Measurements from ENCODE around the gene CDYL2.

CDYL2 gene

DNA sequence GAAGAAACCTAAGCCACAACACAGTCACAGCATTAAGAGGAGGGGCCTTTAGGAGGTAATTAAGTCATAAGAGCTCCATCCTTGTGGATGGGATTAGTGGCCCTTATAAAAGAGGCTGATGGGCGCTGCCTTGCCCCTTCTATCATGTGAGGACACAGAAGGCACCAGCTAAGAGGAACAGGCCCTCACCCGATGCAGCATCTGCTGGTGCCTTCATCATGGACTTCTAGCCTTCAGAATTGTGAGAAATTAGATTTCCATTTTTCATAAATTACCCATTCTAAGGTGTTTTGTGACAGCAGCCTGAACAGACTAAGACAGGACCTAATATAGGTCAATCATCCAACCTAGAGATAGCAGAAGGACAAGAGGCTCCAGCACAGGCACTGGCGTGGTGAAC, 120.8 kb downstream of the CDYL2 start:
- Histone ChIP-seq H3K9me3 (ENCODE audit: insufficient read depth, low read depth, low read length) (peaks cover 3% of the 10 kb centered on the region), H3K4me3 (ENCODE audit: low read depth, low read length) (no peak overlapping the region), H2BK12ac (ENCODE audit: low read length) (no peak overlapping the region), H3K23ac (ENCODE audit: low read length) (no peak overlapping the region), H2AFZ (ENCODE audit: insufficient read depth, low read length, poor library complexity) (no peak overlapping the region), H3K4ac (ENCODE audit: low read depth, low read length) (no peak overlapping the region), H3K79me1 (ENCODE audit: low read length) (no peaks in the 10 kb centered on the region), H2AK5ac (ENCODE audit: low read length) (no peak overlapping the region), H2BK5ac (ENCODE audit: low read depth, low read length, poor library complexity) (no peak overlapping the region), H3K4me2 (ENCODE audit: low read length) (no peak overlapping the region), H4K12ac (ENCODE audit: low read depth, low read length) (no peak overlapping the region), H3K27ac (ENCODE audit: low read depth, low read length) (no peak overlapping the region), H3K9ac (ENCODE audit: low read length) (no peak overlapping the region), H3K79me2 (ENCODE audit: control insufficient read depth, insufficient read depth, low read length, poor library complexity) (no peaks in the 10 kb centered on the region), H3K18ac (ENCODE audit: low read length) (no peak overlapping the region), H4K91ac (ENCODE audit: low read depth, low read length) (no peak overlapping the region), H3K27me3 (ENCODE audit: insufficient read depth, low read length) (no peaks in the 10 kb centered on the region), H3K36me3 (ENCODE audit: control insufficient read depth in 1 of 2, insufficient read depth in 2 of 2, low read length in 2 of 2) (no peaks in the 10 kb centered on the region), H4K8ac (ENCODE audit: low read depth, low read length) (no peak overlapping the region), H2BK120ac (ENCODE audit: insufficient read depth, low read length, poor library complexity) (no peak overlapping the region), H3K4me1 (ENCODE audit: control insufficient read depth in 1 of 2, insufficient read depth in 2 of 2, low read length in 2 of 2) (no peaks in the 10 kb centered on the region), H3K14ac (ENCODE audit: low read length) (no peak overlapping the region)
- DNase-seq = no peak
- no CpG with 5 or more reads among the region's 3 CpGs for WGBS (ENCODE audit: extremely low coverage, insufficient coverage, insufficient read length)

DNA sequence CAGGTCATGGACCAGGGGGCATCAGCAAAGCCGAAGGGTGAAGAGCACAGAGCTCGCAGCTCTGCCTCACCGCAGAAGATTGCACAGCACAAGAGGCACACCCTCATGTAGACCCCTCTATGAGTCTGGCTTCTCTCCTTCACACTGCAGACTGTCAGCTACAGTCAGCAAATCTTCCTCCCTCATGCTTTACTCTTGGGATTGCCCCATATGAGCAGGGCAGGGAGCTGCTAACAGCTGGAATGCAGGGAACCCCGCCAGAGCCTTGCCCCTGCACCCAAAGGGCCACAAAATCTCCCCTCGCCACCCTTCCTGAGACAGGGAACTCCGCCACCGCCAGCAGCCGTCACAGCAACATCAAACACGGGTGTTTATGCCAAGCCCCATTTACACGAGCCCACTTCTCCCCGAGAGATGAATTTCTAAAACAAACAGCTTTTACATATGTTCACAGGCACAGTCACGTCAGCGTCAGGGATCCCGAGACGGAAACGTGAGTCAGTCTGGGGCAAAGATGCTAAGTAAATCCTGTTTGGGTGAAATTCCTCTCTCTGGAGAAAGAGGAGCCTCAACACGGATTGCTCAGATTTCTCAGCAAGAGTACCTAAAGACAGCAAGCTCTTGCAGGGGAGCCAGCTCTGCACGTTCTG, 121.9 kb downstream of the CDYL2 start:
- Histone ChIP-seq H3K36me3 (ENCODE audit: control insufficient read depth in 1 of 2, insufficient read depth in 2 of 2, low read length in 2 of 2) (no peaks in the 10 kb centered on the region), H3K79me2 (ENCODE audit: control insufficient read depth, insufficient read depth, low read length, poor library complexity) (no peaks in the 10 kb centered on the region), H3K18ac (ENCODE audit: low read length) (no peak overlapping the region), H2AFZ (ENCODE audit: insufficient read depth, low read length, poor library complexity) (no peak overlapping the region), H3K4me2 (ENCODE audit: low read length) (no peak overlapping the region), H3K79me1 (ENCODE audit: low read length) (no peaks in the 10 kb centered on the region), H3K4me1 (ENCODE audit: control insufficient read depth in 1 of 2, insufficient read depth in 2 of 2, low read length in 2 of 2) (no peaks in the 10 kb centered on the region), H4K8ac (ENCODE audit: low read depth, low read length) (no peak overlapping the region), H3K27ac (ENCODE audit: low read depth, low read length) (no peak overlapping the region), H3K4ac (ENCODE audit: low read depth, low read length) (no peak overlapping the region), H3K14ac (ENCODE audit: low read length) (no peak overlapping the region), H3K27me3 (ENCODE audit: insufficient read depth, low read length) (no peaks in the 10 kb centered on the region), H3K9me3 (ENCODE audit: insufficient read depth, low read depth, low read length) (peaks cover 3% of the 10 kb centered on the region), H2AK5ac (ENCODE audit: low read length) (no peak overlapping the region), H4K91ac (ENCODE audit: low read depth, low read length) (no peak overlapping the region), H2BK12ac (ENCODE audit: low read length) (no peak overlapping the region), H2BK120ac (ENCODE audit: insufficient read depth, low read length, poor library complexity) (no peak overlapping the region), H3K23ac (ENCODE audit: low read length) (no peak overlapping the region), H2BK5ac (ENCODE audit: low read depth, low read length, poor library complexity) (no peak overlapping the region), H4K12ac (ENCODE audit: low read depth, low read length) (no peak overlapping the region), H3K4me3 (ENCODE audit: low read depth, low read length) (no peak overlapping the region), H3K9ac (ENCODE audit: low read length) (no peak overlapping the region)
- no peak for DNase-seq
- WGBS (ENCODE audit: extremely low coverage, insufficient coverage, insufficient read length) = no CpG with 5 or more reads among the region's 18 CpGs

DNA sequence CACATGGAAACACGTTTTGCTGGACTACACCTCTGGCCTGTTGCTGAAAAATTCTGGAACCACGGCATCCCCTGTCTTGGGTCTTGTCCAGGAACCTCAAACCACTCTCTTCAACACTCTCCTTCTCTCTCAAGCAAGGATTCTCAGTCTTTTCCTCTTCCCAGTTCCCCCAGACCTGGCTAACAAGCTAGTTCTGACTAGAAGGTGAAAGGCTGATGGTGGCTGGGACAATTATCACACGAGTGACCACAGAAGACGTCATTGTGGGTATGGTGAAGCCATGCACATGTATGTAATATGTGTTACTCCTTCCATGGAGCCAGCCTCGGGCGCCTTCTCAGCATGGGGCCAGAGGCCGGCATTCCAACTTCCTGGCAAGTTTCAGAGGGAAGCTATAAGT, 123.0 kb downstream of the CDYL2 start:
- H3K18ac ChIP-seq (ENCODE audit: low read length) = no peak overlapping the region
- no peak overlapping the region for H3K27ac ChIP-seq (ENCODE audit: low read depth, low read length)

DNA sequence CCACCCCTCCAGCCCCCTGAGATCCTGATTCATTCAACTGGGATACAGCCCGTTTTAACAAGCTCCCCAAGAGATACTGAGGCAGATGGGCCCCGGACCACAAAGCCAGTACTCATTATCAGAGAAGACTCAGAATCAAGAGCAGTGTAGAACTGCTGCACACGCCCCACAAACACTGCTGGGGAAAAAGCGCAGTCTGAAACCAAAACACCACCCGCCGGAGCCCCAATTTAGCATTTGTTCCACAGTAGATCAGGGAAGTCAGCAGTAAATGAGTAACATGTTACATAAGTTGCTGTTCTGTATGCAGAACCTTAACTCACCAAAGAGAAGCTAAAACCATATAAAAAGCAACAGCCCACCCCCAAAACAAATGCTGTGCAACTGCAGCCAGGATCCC, 123.6 kb downstream of the CDYL2 start:
- Histone ChIP-seq H2BK12ac (ENCODE audit: low read length) (no peak overlapping the region), H3K4ac (ENCODE audit: low read depth, low read length) (no peak overlapping the region), H3K23ac (ENCODE audit: low read length) (no peak overlapping the region)

More for the DNA sequence above, 123.0 kb downstream of the CDYL2 start:
- Histone ChIP-seq H3K4me1 (ENCODE audit: control insufficient read depth in 1 of 2, insufficient read depth in 2 of 2, low read length in 2 of 2) (no peaks in the 10 kb centered on the region), H2BK120ac (ENCODE audit: insufficient read depth, low read length, poor library complexity) (no peak overlapping the region), H3K36me3 (ENCODE audit: control insufficient read depth in 1 of 2, insufficient read depth in 2 of 2, low read length in 2 of 2) (no peaks in the 10 kb centered on the region), H2BK5ac (ENCODE audit: low read depth, low read length, poor library complexity) (no peak overlapping the region), H4K8ac (ENCODE audit: low read depth, low read length) (no peak overlapping the region), H3K14ac (ENCODE audit: low read length) (no peak overlapping the region), H3K4me3 (ENCODE audit: low read depth, low read length) (no peak overlapping the region), H3K79me1 (ENCODE audit: low read length) (no peaks in the 10 kb centered on the region), H3K27me3 (ENCODE audit: insufficient read depth, low read length) (no peaks in the 10 kb centered on the region), H3K9me3 (ENCODE audit: insufficient read depth, low read depth, low read length) (peaks cover 3% of the 10 kb centered on the region), H4K91ac (ENCODE audit: low read depth, low read length) (no peak overlapping the region), H3K23ac (ENCODE audit: low read length) (no peak overlapping the region), H3K4me2 (ENCODE audit: low read length) (no peak overlapping the region), H2AFZ (ENCODE audit: insufficient read depth, low read length, poor library complexity) (no peak overlapping the region), H2BK12ac (ENCODE audit: low read length) (no peak overlapping the region), H2AK5ac (ENCODE audit: low read length) (no peak overlapping the region), H3K9ac (ENCODE audit: low read length) (no peak overlapping the region), H3K79me2 (ENCODE audit: control insufficient read depth, insufficient read depth, low read length, poor library complexity) (no peaks in the 10 kb centered on the region), H3K4ac (ENCODE audit: low read depth, low read length) (no peak overlapping the region), H4K12ac (ENCODE audit: low read depth, low read length) (no peak overlapping the region)
- no peak for DNase-seq
- no CpG with 5 or more reads among the region's 7 CpGs for WGBS (ENCODE audit: extremely low coverage, insufficient coverage, insufficient read length)

More for the DNA sequence above, 123.6 kb downstream of the CDYL2 start:
- Histone ChIP-seq H3K18ac (ENCODE audit: low read length) (no peak overlapping the region), H3K27ac (ENCODE audit: low read depth, low read length) (no peak overlapping the region), H4K12ac (ENCODE audit: low read depth, low read length) (no peak overlapping the region), H2AK5ac (ENCODE audit: low read length) (no peak overlapping the region), H3K9ac (ENCODE audit: low read length) (no peak overlapping the region), H3K4me2 (ENCODE audit: low read length) (no peak overlapping the region), H3K79me2 (ENCODE audit: control insufficient read depth, insufficient read depth, low read length, poor library complexity) (no peaks in the 10 kb centered on the region), H4K91ac (ENCODE audit: low read depth, low read length) (no peak overlapping the region), H3K14ac (ENCODE audit: low read length) (no peak overlapping the region), H3K4me3 (ENCODE audit: low read depth, low read length) (no peak overlapping the region), H3K9me3 (ENCODE audit: insufficient read depth, low read depth, low read length) (peaks cover 3% of the 10 kb centered on the region), H2AFZ (ENCODE audit: insufficient read depth, low read length, poor library complexity) (no peak overlapping the region), H3K27me3 (ENCODE audit: insufficient read depth, low read length) (no peaks in the 10 kb centered on the region), H4K8ac (ENCODE audit: low read depth, low read length) (no peak overlapping the region), H2BK120ac (ENCODE audit: insufficient read depth, low read length, poor library complexity) (no peak overlapping the region), H3K4me1 (ENCODE audit: control insufficient read depth in 1 of 2, insufficient read depth in 2 of 2, low read length in 2 of 2) (no peaks in the 10 kb centered on the region), H3K36me3 (ENCODE audit: control insufficient read depth in 1 of 2, insufficient read depth in 2 of 2, low read length in 2 of 2) (no peaks in the 10 kb centered on the region), H2BK5ac (ENCODE audit: low read depth, low read length, poor library complexity) (no peak overlapping the region), H3K79me1 (ENCODE audit: low read length) (no peaks in the 10 kb centered on the region)
- no peak for DNase-seq
- no CpG with 5 or more reads among the region's 6 CpGs for WGBS (ENCODE audit: extremely low coverage, insufficient coverage, insufficient read length)
